Measurements from ENCODE around the gene ABHD12B. TPM values are rescaled to one million over a fixed set of nuclear protein-coding genes. Genes with fewer than 3 reads are reported as not detected.

ABHD12B gene
- total and polyA plus RNA-seq, 2 donors (not counting 3 experiments of a cell fraction or from before 2014, with no cell fraction given): not detected

GRCh38 chr14:50948205-50948604 is 76.4 kb downstream of the ABHD12B start:
- no peak for FAIRE-seq
- Histone ChIP-seq H3K4me1 (ENCODE audit: control insufficient read depth, extremely low read depth, insufficient read depth, low read length) (peaks cover 11% of the 10 kb centered on the region), H3K27ac (ENCODE audit: insufficient read depth, low read depth, low read length) (no peak overlapping the region), H3K9me3 (replicated peaks; ENCODE audit: control insufficient read depth, insufficient read depth, low read length) (no peaks in the 10 kb centered on the region), H3K9ac (replicated peaks; ENCODE audit: extremely low read depth, insufficient read depth, low read length) (no peak overlapping the region), H3K36me3 (ENCODE audit: control insufficient read depth in 2 of 2, extremely low read depth in 1 of 2, insufficient read depth in 2 of 2, low read length in 2 of 2) (no peaks in the 10 kb centered on the region), H3K27me3 (ENCODE audit: control insufficient read depth in 2 of 2, insufficient read depth in 2 of 2, low read length in 2 of 2) (no peaks in the 10 kb centered on the region), H3K4me3 (replicated peaks in 1 of 3; ENCODE audit: insufficient read depth in 1 of 3, low read depth in 1 of 3, low read length in 3 of 3) (no peak overlapping the region), H3K79me2 (ENCODE audit: control insufficient read depth, insufficient read depth, low read length) (peaks cover 1% of the 10 kb centered on the region), H3K9me1 (replicated peaks; ENCODE audit: control insufficient read depth, extremely low read depth, insufficient read depth, low read length) (no peaks in the 10 kb centered on the region), H4K20me1 (replicated peaks; ENCODE audit: control insufficient read depth, extremely low read depth, insufficient read depth, low read length) (no peaks in the 10 kb centered on the region), H2AFZ (ENCODE audit: low read depth, low read length) (no peak overlapping the region), H3K4me2 (ENCODE audit: insufficient read depth, low read length) (no peak overlapping the region)
- ChIA-PET CTCF (interaction anchor here (0.6 kb wide), 1 partner anchor 28 kb away, joined by 3 read pairs; no protein-coding TSS in a partner anchor), POLR2A (no interaction called here)
- BruUV-seq (replicated peaks): no TSS peak
- dilution Hi-C loops (cut with MboI; ENCODE audit: extremely low pct_ligation_motif_present, low sequenced_read_pairs) (no loop called here), intact Hi-C loops (cut with micrococcal nuclease) (no loop called here)
- TF ChIP-seq EZH2 (IDR thresholded peaks at IDR 0.05; ENCODE audit: borderline replicate concordance, low read depth, low read length, severe bottlenecking) (no peak), POLR2AphosphoS5 (IDR thresholded peaks at IDR 0.05; ENCODE audit: insufficient read depth, low read depth, low read length) (no peak), MYC (IDR thresholded peaks at IDR 0.05; ENCODE audit: low read depth, low read length) (no peak), POLR2A (IDR thresholded peaks at IDR 0.05; ENCODE audit: low read depth, low read length) (no peak), JUN (IDR thresholded peaks at IDR 0.05; ENCODE audit: borderline replicate concordance, insufficient read depth, insufficient read length, low read depth) (no peak), FOS (IDR thresholded peaks at IDR 0.05; ENCODE audit: borderline replicate concordance, insufficient read depth, low read length) (no peak), GATA2 (IDR thresholded peaks at IDR 0.05; ENCODE audit: insufficient read depth, insufficient read length, low read depth, low read length) (no peak)
- TF ChIP-seq, protein P1, sequence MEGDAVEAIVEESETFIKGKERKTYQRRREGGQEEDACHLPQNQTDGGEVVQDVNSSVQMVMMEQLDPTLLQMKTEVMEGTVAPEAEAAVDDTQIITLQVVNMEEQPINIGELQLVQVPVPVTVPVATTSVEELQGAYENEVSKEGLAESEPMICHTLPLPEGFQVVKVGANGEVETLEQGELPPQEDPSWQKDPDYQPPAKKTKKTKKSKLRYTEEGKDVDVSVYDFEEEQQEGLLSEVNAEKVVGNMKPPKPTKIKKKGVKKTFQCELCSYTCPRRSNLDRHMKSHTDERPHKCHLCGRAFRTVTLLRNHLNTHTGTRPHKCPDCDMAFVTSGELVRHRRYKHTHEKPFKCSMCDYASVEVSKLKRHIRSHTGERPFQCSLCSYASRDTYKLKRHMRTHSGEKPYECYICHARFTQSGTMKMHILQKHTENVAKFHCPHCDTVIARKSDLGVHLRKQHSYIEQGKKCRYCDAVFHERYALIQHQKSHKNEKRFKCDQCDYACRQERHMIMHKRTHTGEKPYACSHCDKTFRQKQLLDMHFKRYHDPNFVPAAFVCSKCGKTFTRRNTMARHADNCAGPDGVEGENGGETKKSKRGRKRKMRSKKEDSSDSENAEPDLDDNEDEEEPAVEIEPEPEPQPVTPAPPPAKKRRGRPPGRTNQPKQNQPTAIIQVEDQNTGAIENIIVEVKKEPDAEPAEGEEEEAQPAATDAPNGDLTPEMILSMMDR (IDR thresholded peaks at IDR 0.05; ENCODE audit: extremely low read depth in 1 of 2, insufficient read depth in 1 of 2, low read depth in 1 of 2, low read length in 2 of 2): no peak
- TF ChIP-seq, protein P2, sequence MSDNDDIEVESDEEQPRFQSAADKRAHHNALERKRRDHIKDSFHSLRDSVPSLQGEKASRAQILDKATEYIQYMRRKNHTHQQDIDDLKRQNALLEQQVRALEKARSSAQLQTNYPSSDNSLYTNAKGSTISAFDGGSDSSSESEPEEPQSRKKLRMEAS (IDR thresholded peaks at IDR 0.05; ENCODE audit: insufficient read depth, insufficient read length): no peak
- DNase-seq (ENCODE audit: low read depth, low spot score): no peak
